Skeletal muscle tissue (tissue), 4 donors: Measurements from ENCODE around the gene CDY2B. TPM values are rescaled to one million over a fixed set of nuclear protein-coding genes. Genes with fewer than 3 reads are reported as not detected.
"Not testable (repeated sequence)": the region's sequence is repeated elsewhere in the genome, so short reads cannot be mapped to it uniquely, and the experiment has no call there.

Experiments
- H3K27ac ChIP-seq: one replicate; pipeline ENCODE4 v1.7.0; 2013; ENCODE audit warnings: mild to moderate bottlenecking, low read depth, low read length, inconsistent platforms
- H3K27me3 ChIP-seq, 3 donors: one replicate each; pipeline ENCODE4 v1.7.0; 2013; ENCODE audit warnings: low read length in 3 of 3; ENCODE audit not compliant: control insufficient read depth in 3 of 3, insufficient read depth in 3 of 3
- H3K36me3 ChIP-seq, 3 donors: one replicate each; pipeline ENCODE4 v1.7.0; 2013; ENCODE audit warnings: low read length in 3 of 3; ENCODE audit not compliant: control insufficient read depth in 3 of 3, insufficient read depth in 3 of 3
- H3K4me1 ChIP-seq, 3 donors: one replicate each; pipeline ENCODE4 v1.7.0; 2013; ENCODE audit warnings: low read length in 3 of 3, mild to moderate bottlenecking in 3 of 3; ENCODE audit not compliant: control insufficient read depth in 3 of 3, insufficient read depth in 3 of 3
- H3K4me3 ChIP-seq, 3 donors: one replicate each; pipeline ENCODE4 v1.7.0; 2013; ENCODE audit warnings: low read length in 3 of 3
- H3K9ac ChIP-seq, 3 donors: one replicate each; pipeline ENCODE4 v1.7.0; 2013; ENCODE audit warnings: low read length in 3 of 3, mild to moderate bottlenecking in 3 of 3, moderate library complexity in 2 of 3, low read depth in 1 of 3
- H3K9me3 ChIP-seq, 3 donors: one replicate each; pipeline ENCODE4 v1.7.0; 2013; ENCODE audit warnings: low read length in 3 of 3; ENCODE audit not compliant: control insufficient read depth in 3 of 3
- total RNA-seq: library from RNA; depleted of rRNA; stranded (reverse); fragments of >200 nt; gene quantifications from one replicate; pipeline ENCODE4 v1.2.3, GENCODE V29; 2014
- donor health status: Osteomylitis.

CDY2B gene
- not detected for total RNA-seq

GRCh38 chrY:17880120-17880519, at the start of gene CDY2B:
Gene CDY2B, minus strand, starts transcription at chrY:17880220. Its CDS starts 328 bp downstream, at chrY:17879892.
- H3K9me3 ChIP-seq, H3K9ac ChIP-seq, H3K27ac ChIP-seq, H3K36me3 ChIP-seq, H3K4me1 ChIP-seq, H3K27me3 ChIP-seq, H3K4me3 ChIP-seq: not testable (repeated sequence)

- not testable (repeated sequence) for H3K4me3 ChIP-seq, H3K9ac ChIP-seq, H3K4me1 ChIP-seq, H3K27ac ChIP-seq, H3K36me3 ChIP-seq, H3K27me3 ChIP-seq, H3K9me3 ChIP-seq
These were observed 28.0 kb upstream of the CDY2B start for GRCh38 chrY:17908009-17908408.

GRCh38 chrY:17907351-17907750, 27.3 kb upstream of the CDY2B start:
- not testable (repeated sequence) for H3K4me3 ChIP-seq, H3K27ac ChIP-seq, H3K36me3 ChIP-seq, H3K27me3 ChIP-seq, H3K9me3 ChIP-seq, H3K4me1 ChIP-seq, H3K9ac ChIP-seq

- not testable (repeated sequence) for H3K4me1 ChIP-seq, H3K27me3 ChIP-seq, H3K27ac ChIP-seq, H3K9ac ChIP-seq, H3K9me3 ChIP-seq, H3K4me3 ChIP-seq, H3K36me3 ChIP-seq
These were observed 1.7 kb upstream of the CDY2B start for GRCh38 chrY:17881697-17882096.

- not testable (repeated sequence) for H3K4me1 ChIP-seq, H3K4me3 ChIP-seq, H3K36me3 ChIP-seq, H3K9ac ChIP-seq, H3K9me3 ChIP-seq, H3K27ac ChIP-seq, H3K27me3 ChIP-seq
These were observed 3.3 kb downstream of the CDY2B start for GRCh38 chrY:17876767-17877166.

GRCh38 chrY:17875401-17875800, 4.6 kb downstream of the CDY2B start:
- H3K4me1 ChIP-seq, H3K9me3 ChIP-seq, H3K27ac ChIP-seq, H3K4me3 ChIP-seq, H3K36me3 ChIP-seq, H3K27me3 ChIP-seq, H3K9ac ChIP-seq: not testable (repeated sequence)

GRCh38 chrY:17871194-17871903, 8.7 kb downstream of the CDY2B start:
- H3K9ac ChIP-seq, H3K4me3 ChIP-seq, H3K4me1 ChIP-seq, H3K36me3 ChIP-seq, H3K27ac ChIP-seq, H3K27me3 ChIP-seq, H3K9me3 ChIP-seq: not testable (repeated sequence)

- not testable (repeated sequence) for H3K27ac ChIP-seq, H3K4me1 ChIP-seq, H3K27me3 ChIP-seq, H3K36me3 ChIP-seq, H3K4me3 ChIP-seq, H3K9ac ChIP-seq, H3K9me3 ChIP-seq
These were observed 9.3 kb downstream of the CDY2B start for GRCh38 chrY:17870737-17871136.

GRCh38 chrY:17867850-17868249, 12.2 kb downstream of the CDY2B start:
- not testable (repeated sequence) for H3K9ac ChIP-seq, H3K36me3 ChIP-seq, H3K4me1 ChIP-seq, H3K4me3 ChIP-seq, H3K9me3 ChIP-seq, H3K27ac ChIP-seq, H3K27me3 ChIP-seq

GRCh38 chrY:17860634-17861033, 19.4 kb downstream of the CDY2B start:
- not testable (repeated sequence) for H3K4me3 ChIP-seq, H3K27ac ChIP-seq, H3K4me1 ChIP-seq, H3K9ac ChIP-seq, H3K27me3 ChIP-seq, H3K36me3 ChIP-seq, H3K9me3 ChIP-seq
